ACHN (cell line): ENCODE data around the gene BPNT1.
A peak's percentile ranks its signal among the peaks of the same experiment; 100 is the strongest.

Experiments
- DNase-seq: peaks from one replicate; pipeline ENCODE4 v3.0.0-alpha.2; 2015
- in situ Hi-C: cut with HindIII; loops from 2 replicates; pipeline ENCODE4 v1.10.0; 2017; ENCODE audit warnings: low sequenced_read_pairs, low pct_ligation_motif_present, low pct_unique_long_range_greater_than_20kb

BPNT1 gene

DNA sequence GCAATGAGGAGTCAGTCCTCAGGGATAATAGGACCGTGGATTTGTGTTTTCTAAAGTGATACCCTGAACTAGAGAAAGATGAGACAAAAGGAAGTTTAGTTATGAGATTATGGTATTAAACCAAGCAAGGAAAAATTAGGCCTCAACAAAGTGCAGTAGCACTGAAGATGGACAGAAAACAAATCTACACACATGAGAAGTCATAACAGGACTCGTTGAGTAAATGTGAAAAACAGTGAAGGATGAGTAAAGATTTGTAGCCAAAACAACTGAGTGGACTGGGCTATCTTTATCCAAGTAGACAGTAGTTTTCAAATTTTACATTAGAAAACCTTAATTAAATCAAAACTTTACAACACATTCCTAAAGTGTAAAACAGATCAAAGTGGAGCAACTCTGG, 58.3 kb downstream of the BPNT1 start:
- in situ Hi-C loops: no loop called here

DNA sequence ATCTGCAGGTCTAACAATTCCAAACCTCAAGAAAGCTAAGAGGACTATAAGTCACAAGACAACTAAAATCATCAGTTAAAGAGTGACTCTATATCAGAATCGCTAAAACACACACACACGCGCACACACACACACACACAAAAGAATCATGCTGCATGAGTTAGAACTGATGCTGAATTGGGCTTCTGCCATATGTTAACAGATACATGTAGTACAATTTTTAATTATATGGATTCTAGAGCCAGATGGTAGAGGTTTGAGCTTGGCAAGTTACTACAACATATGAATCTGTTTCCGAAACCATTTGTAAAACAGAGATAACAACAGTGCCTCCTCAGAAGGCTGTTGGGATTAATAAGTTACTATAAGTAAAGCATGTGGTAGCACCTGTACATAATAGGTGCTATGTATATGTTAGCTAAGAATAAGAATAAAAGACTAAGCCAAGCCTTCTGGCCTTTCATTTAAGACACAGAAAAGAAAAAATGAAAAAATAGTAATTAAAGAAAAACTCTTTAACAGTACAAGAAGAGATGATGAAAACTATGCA, 61.2 kb downstream of the BPNT1 start:
- DNase-seq: no peak

More for the DNA sequence above, 58.3 kb downstream of the BPNT1 start:
- no peak for DNase-seq

DNA sequence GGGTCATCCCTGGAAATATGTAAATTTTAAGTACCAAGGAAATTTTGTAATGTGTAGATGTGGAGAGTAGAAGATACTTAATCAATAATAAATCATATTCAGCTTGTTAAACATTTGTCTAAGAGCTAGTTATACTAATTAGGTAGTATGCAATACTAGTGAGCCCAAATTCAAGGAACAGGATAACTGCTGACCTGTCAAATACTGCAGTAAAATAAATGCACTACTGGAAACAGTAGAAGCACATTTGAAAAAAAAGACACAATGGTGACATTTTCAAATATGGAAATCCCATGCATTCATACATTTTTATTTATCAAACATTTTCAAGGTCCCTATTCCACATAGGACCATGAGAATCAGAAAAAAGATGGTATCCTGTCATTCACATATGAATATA, 70.5 kb downstream of the BPNT1 start:
- no peak for DNase-seq
- in situ Hi-C loops: no loop called here

More for the DNA sequence above, 61.2 kb downstream of the BPNT1 start:
- in situ Hi-C loops: no loop called here

DNA sequence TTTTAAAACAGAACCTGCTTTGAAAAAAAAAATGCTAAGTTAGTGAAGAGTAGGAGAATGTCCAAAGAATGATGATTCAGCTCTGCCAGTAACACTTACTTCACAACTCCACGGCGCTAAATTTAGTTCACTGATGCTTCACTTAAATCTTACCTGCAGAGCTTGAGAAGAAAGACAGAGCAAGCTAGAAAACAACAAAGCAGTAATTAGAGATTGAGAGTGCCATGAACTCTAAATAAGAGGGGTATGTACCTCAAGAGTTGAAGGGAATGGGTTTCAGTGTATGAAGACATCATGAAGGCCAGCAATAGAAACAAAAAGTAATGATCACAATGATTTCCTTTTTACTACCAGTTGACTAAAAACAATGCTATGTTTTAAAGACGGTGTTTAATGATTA, 76.1 kb downstream of the BPNT1 start:
- peak; percentile 9 for DNase-seq

DNA sequence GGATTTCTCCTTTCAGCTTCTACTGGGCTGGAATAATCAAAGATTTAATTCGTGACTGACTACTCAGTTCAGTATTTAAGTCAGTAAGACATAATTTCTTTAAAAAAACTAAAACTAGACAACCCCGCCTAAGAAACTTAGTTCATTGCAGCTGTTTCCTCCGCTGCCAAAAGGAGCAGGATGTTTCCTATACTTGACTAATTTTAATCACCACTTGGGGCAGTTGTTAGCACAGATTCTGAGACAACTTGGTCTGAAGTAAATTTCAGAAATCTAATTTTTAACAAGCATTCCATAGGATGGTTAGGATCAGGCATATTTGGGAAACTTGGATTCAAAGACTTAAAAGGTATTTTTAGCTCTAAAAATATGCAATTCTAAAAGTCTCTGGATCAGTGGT, 77.3 kb downstream of the BPNT1 start:
- in situ Hi-C loops: no loop called here
- DNase-seq: peak; percentile 9

More for the DNA sequence above, 76.1 kb downstream of the BPNT1 start:
- in situ Hi-C loops: no loop called here

DNA sequence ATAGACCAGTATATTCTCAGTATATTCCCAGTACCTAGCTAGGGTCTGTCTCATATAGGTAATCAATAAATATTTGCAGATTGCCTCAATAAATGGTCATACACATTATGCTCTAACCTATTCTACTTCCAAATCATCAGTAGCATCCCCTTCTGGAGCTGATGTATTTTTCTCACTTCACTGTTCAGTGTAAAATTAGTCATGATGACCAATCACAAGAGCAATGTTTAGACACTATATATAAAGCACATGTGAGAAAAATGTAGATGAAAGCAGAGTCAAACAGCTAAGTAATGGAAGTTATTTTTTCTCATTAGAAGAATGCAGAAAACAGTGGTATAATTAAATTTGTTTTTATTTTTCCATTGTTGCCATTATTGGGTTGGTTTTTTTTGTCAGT, 78.0 kb downstream of the BPNT1 start:
- no peak for DNase-seq
- in situ Hi-C loops: no loop called here
